Stimulated activated CD4-positive, alpha-beta T cell treated with anti-CD3 and anti-CD28 coated beads, TNF-alpha, amount 100 ng/mL, for 24 hours (primary cell): ENCODE results near the gene PKD1L1.

Source experiments
- DNase-seq, 3 experiments: peaks; one replicate each; pipeline ENCODE4 v3.0.0-alpha.2; 2020; ENCODE audit warnings: low read depth in 3 of 3

The PKD1L1 gene

GRCh38 chr7:47818796-47819606 lies 129.3 kb downstream of the PKD1L1 start:
- peak in 1 of 3 experiments; percentile 35 for DNase-seq

- DNase-seq, result no peak
Observed at GRCh38 chr7:47817917-47818316, 130.3 kb downstream of the PKD1L1 start.

- DNase-seq, result no peak
Observed at GRCh38 chr7:47816647-47817046, 131.6 kb downstream of the PKD1L1 start.

- no peak for DNase-seq
Observed at GRCh38 chr7:47815867-47816266, 132.4 kb downstream of the PKD1L1 start.

- DNase-seq, result no peak
Observed at GRCh38 chr7:47814905-47815613, 133.2 kb downstream of the PKD1L1 start.

- no peak for DNase-seq
Observed at GRCh38 chr7:47813620-47814260, 134.5 kb downstream of the PKD1L1 start.

- no peak for DNase-seq
Observed at GRCh38 chr7:47812429-47813136, 135.7 kb downstream of the PKD1L1 start.

GRCh38 chr7:47811632-47812380 lies 136.5 kb downstream of the PKD1L1 start:
- no peak for DNase-seq

- DNase-seq, result no peak
Observed at GRCh38 chr7:47809387-47809786, 138.9 kb downstream of the PKD1L1 start.

- DNase-seq, result no peak
Observed at GRCh38 chr7:47808321-47808720, 139.9 kb downstream of the PKD1L1 start.

GRCh38 chr7:47807756-47808155 lies 140.5 kb downstream of the PKD1L1 start:
- no peak for DNase-seq

- DNase-seq, result no peak
Observed at GRCh38 chr7:47807126-47807525, 141.1 kb downstream of the PKD1L1 start.

GRCh38 chr7:47806701-47807103 lies 141.6 kb downstream of the PKD1L1 start:
- DNase-seq, result no peak

- no peak for DNase-seq
Observed at GRCh38 chr7:47804767-47805545, 143.3 kb downstream of the PKD1L1 start.

GRCh38 chr7:47803846-47804245 lies 144.4 kb downstream of the PKD1L1 start:
- no peak for DNase-seq

- no peak for DNase-seq
Observed at GRCh38 chr7:47803025-47803424, 145.2 kb downstream of the PKD1L1 start.

- DNase-seq, result no peak
Observed at GRCh38 chr7:47801423-47801822, 146.8 kb downstream of the PKD1L1 start.

GRCh38 chr7:47799524-47799923 lies 148.7 kb downstream of the PKD1L1 start:
- no peak for DNase-seq

GRCh38 chr7:47796347-47796746 lies 151.9 kb downstream of the PKD1L1 start:
- DNase-seq, result no peak

GRCh38 chr7:47795631-47796030 lies 152.6 kb downstream of the PKD1L1 start:
- no peak for DNase-seq
